IMR-90 (cell line): ENCODE measurements around the gene TMEM141. TPM values are rescaled to one million over a fixed set of nuclear protein-coding genes. Genes with fewer than 3 reads are reported as not detected.
"Not testable (repeated sequence)": the region's sequence is repeated elsewhere in the genome, so short reads cannot be mapped to it uniquely, and the experiment has no call there.

ENCODE experiments used
- ATAC-seq: fragments of 200-7000 bp; cut with Tn5 transposase; 2 replicates; pipeline ENCODE4 v1.9.1; 2020; ENCODE audit warnings: low read depth, mild to moderate bottlenecking, moderate library complexity
- BruUV-seq: library from RNA; stranded (reverse); fragments of 400-500 nt; replicated peaks from 2 replicates; lab custom pipeline; 2021; lab: Mats Ljungman, UMichigan
- CTCF ChIA-PET: fragments of 300-600 bp; formaldehyde crosslinking; extraction: SDS; loops from one replicate; lab custom pipeline; 2021; ENCODE audit warnings: antibody characterized with exemption; lab: Yijun Ruan, JAX
- POLR2A ChIA-PET: fragments of 300-600 bp; sonication (Branson Sonifier 250); formaldehyde crosslinking; loops from one replicate; lab custom pipeline; 2022; ENCODE audit warnings: antibody characterized with exemption; ENCODE audit not compliant: unreplicated experiment; lab: Charles Lee
- DNase-seq: peaks from one replicate; pipeline ENCODE4 v3.0.0; 2013
- H2AFZ ChIP-seq: replicated peaks from 2 replicates; pipeline ENCODE3; 2013; ENCODE audit warnings: low read length, mild to moderate bottlenecking; ENCODE audit not compliant: poor library complexity
- H2AK5ac ChIP-seq: 2 replicates; pipeline ENCODE4 v1.6.1; 2013; ENCODE audit warnings: low read depth, low read length, inconsistent platforms
- H2AK9ac ChIP-seq: replicated peaks from 2 replicates; pipeline ENCODE3; 2013; ENCODE audit warnings: mild to moderate bottlenecking, low read depth, low read length, moderate library complexity; ENCODE audit not compliant: poor library complexity
- H2BK120ac ChIP-seq: 2 replicates; pipeline ENCODE4 v1.6.1; 2013; ENCODE audit warnings: low read depth, low read length, inconsistent platforms
- H2BK15ac ChIP-seq: 3 replicates; pipeline ENCODE4 v1.6.1; 2013; ENCODE audit warnings: low read depth, low read length, inconsistent platforms
- H2BK20ac ChIP-seq: 2 replicates; pipeline ENCODE4 v1.6.1; 2013; ENCODE audit warnings: low read depth, mild to moderate bottlenecking, inconsistent platforms, low read length, moderate library complexity
- H2BK5ac ChIP-seq: 2 replicates; pipeline ENCODE4 v1.6.1; 2013; ENCODE audit warnings: mild to moderate bottlenecking, low read depth, low read length, inconsistent platforms; ENCODE audit not compliant: poor library complexity, severe bottlenecking
- H3K14ac ChIP-seq: replicated peaks from 2 replicates; pipeline ENCODE4 v1.6.1; 2013; ENCODE audit warnings: low read depth, low read length, inconsistent platforms
- H3K18ac ChIP-seq: 2 replicates; pipeline ENCODE4 v1.6.1; 2013; ENCODE audit warnings: low read depth, low read length, control low read depth
- H3K23ac ChIP-seq: 2 replicates; pipeline ENCODE4 v1.6.1; 2013; ENCODE audit warnings: low read depth, low read length, inconsistent platforms
- H3K27ac ChIP-seq: 2 replicates; pipeline ENCODE4 v1.5.1; 2013; ENCODE audit warnings: mild to moderate bottlenecking, control low read depth, low read length; ENCODE audit not compliant: insufficient read depth
- H3K27me3 ChIP-seq: 2 replicates; pipeline ENCODE4 v1.6.1; 2013; ENCODE audit warnings: low read length; ENCODE audit not compliant: control insufficient read depth, insufficient read depth
- H3K36me3 ChIP-seq: 2 replicates; pipeline ENCODE4 v1.6.1; 2013; ENCODE audit warnings: low read length, mixed read lengths; ENCODE audit not compliant: control insufficient read depth, insufficient read depth
- H3K4ac ChIP-seq: 2 replicates; pipeline ENCODE4 v1.6.1; 2013; ENCODE audit warnings: low read depth, low read length, inconsistent platforms
- H3K4me1 ChIP-seq: 2 replicates; pipeline ENCODE4 v1.6.1; 2013; ENCODE audit warnings: low read length, mixed read lengths; ENCODE audit not compliant: control insufficient read depth, insufficient read depth
- H3K4me2 ChIP-seq: 2 replicates; pipeline ENCODE4 v1.6.1; 2013; ENCODE audit warnings: low read depth, mild to moderate bottlenecking, control low read depth, low read length, moderate library complexity
- H3K4me3 ChIP-seq: 2 replicates; pipeline ENCODE4 v1.5.1; 2013; ENCODE audit warnings: low read depth, mild to moderate bottlenecking, control low read depth, low read length, moderate library complexity; ENCODE audit not compliant: insufficient read depth
- H3K56ac ChIP-seq: 2 replicates; pipeline ENCODE4 v1.6.1; 2013; ENCODE audit warnings: low read length, inconsistent platforms; ENCODE audit not compliant: insufficient read depth; ENCODE audit errors: extremely low read depth
- H3K79me1 ChIP-seq, 2 experiments: 2 replicates each; pipeline ENCODE4 v1.6.1; 2013; ENCODE audit warnings: low read length in 2 of 2, inconsistent platforms in 1 of 2, low read depth in 1 of 2
- H3K9ac ChIP-seq: 2 replicates; pipeline ENCODE4 v1.6.1; 2013; ENCODE audit warnings: low read depth, low read length, control low read depth
- H3K9me1 ChIP-seq: 2 replicates; pipeline ENCODE4 v1.6.1; 2013; ENCODE audit warnings: low read length, inconsistent platforms; ENCODE audit not compliant: insufficient read depth
- H3K9me3 ChIP-seq: 2 replicates; pipeline ENCODE4 v1.6.1; 2013; ENCODE audit warnings: low read length; ENCODE audit not compliant: control insufficient read depth, insufficient read depth
- H4K20me1 ChIP-seq: 2 replicates; pipeline ENCODE4 v1.6.1; 2013; ENCODE audit warnings: low read length, inconsistent platforms; ENCODE audit not compliant: insufficient read depth
- H4K5ac ChIP-seq: 2 replicates; pipeline ENCODE4 v1.6.1; 2013; ENCODE audit warnings: mild to moderate bottlenecking, low read depth, low read length, control low read depth
- H4K8ac ChIP-seq, 2 experiments: 2 replicates each; pipeline ENCODE4 v1.6.1; 2013; ENCODE audit warnings: low read depth in 2 of 2, low read length in 2 of 2, control low read depth in 1 of 2, inconsistent platforms in 1 of 2
- H4K91ac ChIP-seq: 2 replicates; pipeline ENCODE4 v1.6.1; 2013; ENCODE audit warnings: low read depth, low read length, inconsistent platforms; ENCODE audit not compliant: insufficient read depth
- WGBS, 2 experiments: methylation state at CpG; one replicate each; pipeline versions ENCODE4 v1.1.5 to v1.1.7; 2013; ENCODE audit warnings: missing lambda C conversion rate in 2 of 2; ENCODE audit not compliant: insufficient read length in 1 of 2; ENCODE audit errors: extremely low coverage in 2 of 2; 5-methylcytosine and 5-hydroxymethylcytosine counted together
- dilution Hi-C: fragments of 300-500 bp; cut with HindIII; formaldehyde crosslinking; loops from one replicate; pipeline ENCODE4 v1.14.3; 2018; ENCODE audit warnings: low sequenced_read_pairs; ENCODE audit not compliant: unreplicated experiment
- in situ Hi-C: fragments of 300-500 bp; cut with MboI; formaldehyde crosslinking; loops from 3 replicates; pipeline ENCODE4 v1.14.3; 2019; ENCODE audit warnings: low sequenced_read_pairs, inconsistent platforms, mixed read lengths
- intact Hi-C: fragments of 100-400 bp; cut with micrococcal nuclease; formaldehyde crosslinking; loops from 2 replicates; pipeline ENCODE4 v1.10.0; 2022
- polyA plus RNA-seq, 3 experiments: library from polyadenylated mRNA; depleted of rRNA; stranded (reverse); fragments of >200 nt; gene quantifications; 2 replicates each; pipeline ENCODE4 v1.2.3, GENCODE V29; 2012; ENCODE audit warnings: low replicate concordance in 1 of 3
- total RNA-seq: library from RNA; depleted of rRNA; stranded (reverse); fragments of >200 nt; gene quantifications from 2 replicates; pipeline ENCODE4 v1.2.3, GENCODE V29; 2012

TMEM141 gene
- total and polyA plus RNA-seq, 2 of the 4 experiments (the other 2 are of a cell fraction) = 39.1 to 77.8 TPM

DNA sequence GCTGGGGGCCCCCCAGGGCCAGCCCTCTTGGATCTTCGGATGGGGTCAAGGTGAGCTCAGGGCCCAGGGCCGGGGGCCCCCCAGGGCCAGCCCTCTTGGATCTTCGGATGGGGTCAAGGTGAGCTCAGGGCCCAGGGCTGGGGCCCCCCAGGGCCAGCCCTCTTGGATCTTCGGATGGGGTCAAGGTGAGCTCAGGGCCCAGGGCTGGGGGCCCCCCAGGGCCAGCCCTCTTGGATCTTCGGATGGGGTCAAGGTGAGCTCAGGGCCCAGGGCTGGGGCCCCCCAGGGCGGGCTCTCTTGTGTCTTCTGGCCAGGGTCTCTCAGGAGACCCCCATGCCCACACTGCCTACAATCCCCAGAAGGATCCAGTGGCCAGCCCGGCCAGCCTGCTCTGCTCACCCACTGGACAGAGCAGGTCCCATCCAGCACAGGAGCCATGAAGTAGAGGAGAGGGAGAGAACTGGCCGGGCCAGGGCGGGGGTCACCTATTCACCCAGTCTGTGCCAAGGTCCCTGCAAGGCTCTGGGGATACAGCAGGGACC is 11.9 kb downstream of the TMEM141 start:
- H3K9me3 ChIP-seq, H3K14ac ChIP-seq, H4K20me1 ChIP-seq, H4K91ac ChIP-seq, H3K9ac ChIP-seq, H2AK5ac ChIP-seq, intact Hi-C loops, H3K27ac ChIP-seq, H2BK15ac ChIP-seq, in situ Hi-C loops, H3K4ac ChIP-seq, H2AK9ac ChIP-seq, H3K4me2 ChIP-seq, DNase-seq, H4K5ac ChIP-seq, dilution Hi-C loops, H3K9me1 ChIP-seq, H3K4me3 ChIP-seq, ATAC-seq, H2BK120ac ChIP-seq, H3K18ac ChIP-seq, H3K36me3 ChIP-seq, BruUV-seq, CTCF ChIA-PET, POLR2A ChIA-PET, H2AFZ ChIP-seq, H4K8ac ChIP-seq, H2BK20ac ChIP-seq, H2BK5ac ChIP-seq, H3K23ac ChIP-seq, H3K56ac ChIP-seq: not testable (repeated sequence)
- 83% methylated on average over 2 of the region's 9 CpGs; no CpG with 5 or more reads in 1 of the 2 experiments for WGBS, 2 experiments
- Histone ChIP-seq H3K79me1 (peaks cover 6 to 11% of the 10 kb centered on the region in 2 experiments; a peak in 3 of 4 replicates), H3K4me1 (peaks cover 13% of the 10 kb centered on the region), H3K27me3 (peaks cover 33% of the 10 kb centered on the region)
